HepG2 (cell line): Measurements from ENCODE around the gene OVCH1. TPM values are rescaled to one million over a fixed set of nuclear protein-coding genes. Genes with fewer than 3 reads are reported as not detected.

Experiments used
- ASH2L ChIP-seq: fragments of 300-600, 200-600 bp; sonication (generic); IDR thresholded peaks from 2 replicates; pipeline ENCODE4 v1.7.0; 2017; ENCODE audit warnings: low read depth, mild to moderate bottlenecking, moderate library complexity, mixed read lengths, low read length; ENCODE audit not compliant: insufficient read length
- BORCS8-MEF2B ChIP-seq: sonication (generic); formaldehyde crosslinking; IDR thresholded peaks from 2 replicates; pipeline ENCODE4 v1.8.0; 2022; ENCODE audit warnings: mild to moderate bottlenecking, missing genetic modification reagents
- CBX2 ChIP-seq, 2 experiments: fragments of 200-600 bp in 1 of 2; sonication (generic); formaldehyde crosslinking in 1 of 2; IDR thresholded peaks; 2 replicates each; pipeline versions ENCODE4 v1.7.0 to v1.8.1; 2018 to 2022; ENCODE audit warnings: low read depth in 2 of 2, low read length in 1 of 2, mild to moderate bottlenecking in 1 of 2, missing genetic modification reagents in 1 of 2
- FOSL2 ChIP-seq: sonication (generic); formaldehyde crosslinking; IDR thresholded peaks from 2 replicates; pipeline ENCODE4 v1.4.0; 2020; ENCODE audit warnings: missing genetic modification reagents
- MYNN ChIP-seq: sonication (generic); formaldehyde crosslinking; IDR thresholded peaks from 2 replicates; pipeline ENCODE4 v1.4.0; 2020; ENCODE audit warnings: mild to moderate bottlenecking, low read depth, missing genetic modification reagents
- TARDBP ChIP-seq: sonication (generic); formaldehyde crosslinking; IDR thresholded peaks from 2 replicates; pipeline ENCODE4 v1.8.0; 2022; ENCODE audit warnings: mild to moderate bottlenecking, missing genetic modification reagents
- ZFP62 ChIP-seq: sonication (generic); formaldehyde crosslinking; IDR thresholded peaks from 2 replicates; pipeline ENCODE4 v1.4.0; 2020; ENCODE audit warnings: missing genetic modification reagents
- ZMYM4 ChIP-seq: sonication (generic); formaldehyde crosslinking; IDR thresholded peaks from 2 replicates; pipeline ENCODE4 v1.8.1; 2023; ENCODE audit warnings: mild to moderate bottlenecking, missing genetic modification reagents
- ZNF230 ChIP-seq: sonication (generic); formaldehyde crosslinking; IDR thresholded peaks from 2 replicates; pipeline ENCODE4 v1.4.0; 2020; ENCODE audit warnings: mild to moderate bottlenecking, missing genetic modification reagents
- ZNF446 ChIP-seq: sonication (generic); formaldehyde crosslinking; IDR thresholded peaks from 2 replicates; pipeline ENCODE4 v1.5.0; 2020; ENCODE audit warnings: mild to moderate bottlenecking, missing genetic modification reagents
- ZNF562 ChIP-seq: sonication (generic); formaldehyde crosslinking; IDR thresholded peaks from 2 replicates; pipeline ENCODE4 v1.8.0; 2022; ENCODE audit warnings: missing genetic modification reagents, borderline replicate concordance
- ZNF605 ChIP-seq: sonication (generic); formaldehyde crosslinking; IDR thresholded peaks from 2 replicates; pipeline ENCODE4 v1.8.0; 2022; ENCODE audit warnings: mild to moderate bottlenecking, missing genetic modification reagents
- ZSCAN29 ChIP-seq: sonication (generic); formaldehyde crosslinking; conservative IDR thresholded peaks from 2 replicates; pipeline ENCODE4 v1.4.0; 2020; ENCODE audit warnings: mild to moderate bottlenecking, missing genetic modification reagents
- polyA plus RNA-seq, 8 experiments: library from polyadenylated mRNA; depleted of rRNA in 3 of 8; stranded (reverse) in 7 of 8; unstranded in 1 of 8; fragments of >200 nt; fragmentation: Illumina TruSeq in 4 of 8; extraction: Trizol in 4 of 8; gene quantifications; 2 replicates each; pipeline versions ENCODE4 v1.2.1 to v1.2.3, GENCODE V29; 2011 to 2016; ENCODE audit warnings: low read depth in 4 of 8, missing spikeins in 1 of 8, mixed read lengths in 1 of 8; ENCODE audit not compliant: insufficient read depth in 1 of 8
- total RNA-seq, 5 experiments: library from RNA; depleted of rRNA; stranded (reverse); fragments of >200 nt; fragmentation: Illumina TruSeq; extraction: Trizol; gene quantifications; 2 replicates each; pipeline ENCODE4 v1.2.3, GENCODE V29; 2016; ENCODE audit warnings: low read depth in 1 of 5
- TF ChIP-seq, protein P1 (sequence below): conservative IDR thresholded peaks from 2 replicates; pipeline ENCODE4 v1.6.1; 2018; ENCODE audit warnings: missing genetic modification reagents
- TF ChIP-seq, protein P2 (sequence below): fragments of 450-650 bp; IDR thresholded peaks from 2 replicates; pipeline ENCODE4 v1.6.1; 2016
- TF ChIP-seq, protein P3 (sequence below), 2 experiments: sonication (generic) in 1 of 2; formaldehyde crosslinking in 1 of 2; IDR thresholded peaks; 2 replicates each; pipeline versions ENCODE4 v1.4.0 to v1.6.1; 2016 to 2020; ENCODE audit warnings: borderline replicate concordance in 1 of 2, low read depth in 1 of 2, mild to moderate bottlenecking in 1 of 2, missing genetic modification reagents in 1 of 2

The OVCH1 gene
- total and polyA plus RNA-seq, 2 of the 13 experiments (the other 11 are each of a cell fraction or from before 2014, with no cell fraction given), result not detected

DNA sequence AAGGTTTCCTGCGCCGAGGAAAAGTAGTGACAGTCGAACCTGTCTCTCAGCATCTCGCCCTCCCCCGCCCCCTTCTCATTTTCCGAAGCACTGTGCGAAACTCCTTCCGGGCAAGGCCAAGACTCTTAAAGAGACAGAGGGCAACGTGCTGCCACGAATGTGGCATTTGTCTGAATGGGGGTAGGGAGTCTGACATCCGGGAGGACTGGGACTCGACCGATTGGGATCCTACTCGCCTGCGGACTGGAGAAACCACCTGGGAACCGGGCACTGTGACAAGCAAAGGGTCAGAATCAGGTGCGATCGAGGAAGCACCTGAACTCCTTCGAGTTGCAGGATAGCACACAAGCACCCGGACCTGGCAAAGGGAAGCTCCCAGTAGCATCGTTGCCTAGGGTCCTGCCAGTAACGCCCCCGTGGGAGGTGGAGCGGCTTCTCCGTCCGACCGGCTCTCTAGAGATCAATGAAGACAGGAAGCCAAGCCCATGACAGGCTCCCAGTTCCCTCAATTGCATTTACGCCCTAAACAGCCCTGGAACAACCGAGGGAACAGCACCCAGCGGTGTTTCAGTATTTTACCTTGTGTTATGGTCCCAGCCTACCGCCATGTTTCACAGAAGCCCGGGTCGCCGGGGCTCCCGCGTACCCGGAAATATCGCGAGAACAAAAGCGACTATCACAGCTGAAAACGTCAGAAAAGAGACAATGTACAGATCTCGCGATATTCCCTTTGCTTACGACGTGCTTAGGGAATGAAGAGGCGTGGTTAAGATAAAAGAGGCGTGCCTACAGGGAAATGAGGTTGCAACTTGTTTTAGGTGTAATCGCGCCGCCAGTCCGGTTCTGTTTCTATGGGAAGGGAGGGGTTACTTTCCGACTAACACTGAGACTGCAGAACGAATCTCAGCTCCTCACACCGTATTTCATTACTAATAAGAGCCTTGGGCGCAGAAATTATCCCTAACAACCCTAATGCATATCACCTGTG is 116.7 kb downstream of the OVCH1 start, which contains the start of gene ERGIC2 (continued):
- TF ChIP-seq CBX2 (IDR thresholded peaks at IDR 0.05; ENCODE audit: low read depth, low read length) (no peak), CBX2 (CRISPR knock-in tag; IDR thresholded peaks at IDR 0.05; ENCODE audit: low read depth) (no peak), ZFP62 (CRISPR knock-in tag) (no peak), ASH2L (peak; percentile 78), MYNN (CRISPR knock-in tag) (no peak), ZSCAN29 (CRISPR knock-in tag) (0 out of 2 replicates have a peak, but pooled peaks have one; percentile 25), ZNF230 (CRISPR knock-in tag) (no peak), ZNF605 (no peak), BORCS8-MEF2B (CRISPR knock-in tag) (no peak), ZNF446 (no peak), FOSL2 (CRISPR knock-in tag) (no peak; the same call in 1 of the 2 replicates), ZMYM4 (CRISPR knock-in tag) (peak; percentile 98), TARDBP (peak; percentile 59; the same call in 1 of the 2 replicates), ZNF562 (CRISPR knock-in tag) (no peak)
- TF ChIP-seq, protein P1, sequence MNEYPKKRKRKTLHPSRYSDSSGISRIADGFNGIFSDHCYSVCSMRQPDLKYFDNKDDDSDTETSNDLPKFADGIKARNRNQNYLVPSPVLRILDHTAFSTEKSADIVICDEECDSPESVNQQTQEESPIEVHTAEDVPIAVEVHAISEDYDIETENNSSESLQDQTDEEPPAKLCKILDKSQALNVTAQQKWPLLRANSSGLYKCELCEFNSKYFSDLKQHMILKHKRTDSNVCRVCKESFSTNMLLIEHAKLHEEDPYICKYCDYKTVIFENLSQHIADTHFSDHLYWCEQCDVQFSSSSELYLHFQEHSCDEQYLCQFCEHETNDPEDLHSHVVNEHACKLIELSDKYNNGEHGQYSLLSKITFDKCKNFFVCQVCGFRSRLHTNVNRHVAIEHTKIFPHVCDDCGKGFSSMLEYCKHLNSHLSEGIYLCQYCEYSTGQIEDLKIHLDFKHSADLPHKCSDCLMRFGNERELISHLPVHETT (CRISPR knock-in tag), result no peak
- TF ChIP-seq, protein P2, sequence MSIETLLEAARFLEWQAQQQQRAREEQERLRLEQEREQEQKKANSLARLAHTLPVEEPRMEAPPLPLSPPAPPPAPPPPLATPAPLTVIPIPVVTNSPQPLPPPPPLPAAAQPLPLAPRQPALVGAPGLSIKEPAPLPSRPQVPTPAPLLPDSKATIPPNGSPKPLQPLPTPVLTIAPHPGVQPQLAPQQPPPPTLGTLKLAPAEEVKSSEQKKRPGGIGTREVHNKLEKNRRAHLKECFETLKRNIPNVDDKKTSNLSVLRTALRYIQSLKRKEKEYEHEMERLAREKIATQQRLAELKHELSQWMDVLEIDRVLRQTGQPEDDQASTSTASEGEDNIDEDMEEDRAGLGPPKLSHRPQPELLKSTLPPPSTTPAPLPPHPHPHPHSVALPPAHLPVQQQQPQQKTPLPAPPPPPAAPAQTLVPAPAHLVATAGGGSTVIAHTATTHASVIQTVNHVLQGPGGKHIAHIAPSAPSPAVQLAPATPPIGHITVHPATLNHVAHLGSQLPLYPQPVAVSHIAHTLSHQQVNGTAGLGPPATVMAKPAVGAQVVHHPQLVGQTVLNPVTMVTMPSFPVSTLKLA, result no peak
- TF ChIP-seq, protein P3, sequence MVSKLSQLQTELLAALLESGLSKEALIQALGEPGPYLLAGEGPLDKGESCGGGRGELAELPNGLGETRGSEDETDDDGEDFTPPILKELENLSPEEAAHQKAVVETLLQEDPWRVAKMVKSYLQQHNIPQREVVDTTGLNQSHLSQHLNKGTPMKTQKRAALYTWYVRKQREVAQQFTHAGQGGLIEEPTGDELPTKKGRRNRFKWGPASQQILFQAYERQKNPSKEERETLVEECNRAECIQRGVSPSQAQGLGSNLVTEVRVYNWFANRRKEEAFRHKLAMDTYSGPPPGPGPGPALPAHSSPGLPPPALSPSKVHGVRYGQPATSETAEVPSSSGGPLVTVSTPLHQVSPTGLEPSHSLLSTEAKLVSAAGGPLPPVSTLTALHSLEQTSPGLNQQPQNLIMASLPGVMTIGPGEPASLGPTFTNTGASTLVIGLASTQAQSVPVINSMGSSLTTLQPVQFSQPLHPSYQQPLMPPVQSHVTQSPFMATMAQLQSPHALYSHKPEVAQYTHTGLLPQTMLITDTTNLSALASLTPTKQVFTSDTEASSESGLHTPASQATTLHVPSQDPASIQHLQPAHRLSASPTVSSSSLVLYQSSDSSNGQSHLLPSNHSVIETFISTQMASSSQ (IDR thresholded peaks at IDR 0.05; ENCODE audit: low read depth), result no peak
- TF ChIP-seq, protein P3 (CRISPR knock-in tag; IDR thresholded peaks at IDR 0.05; ENCODE audit: borderline replicate concordance), result no peak
